ENCODE data around the gene LARP1. TPM values are rescaled to one million over a fixed set of nuclear protein-coding genes. Genes with fewer than 3 reads are reported as not detected.
A peak's percentile ranks its signal among the peaks of the same experiment; 100 is the strongest.

Gene LARP1
- total RNA-seq, 1 donor from 2014 or later = 144 TPM

DNA sequence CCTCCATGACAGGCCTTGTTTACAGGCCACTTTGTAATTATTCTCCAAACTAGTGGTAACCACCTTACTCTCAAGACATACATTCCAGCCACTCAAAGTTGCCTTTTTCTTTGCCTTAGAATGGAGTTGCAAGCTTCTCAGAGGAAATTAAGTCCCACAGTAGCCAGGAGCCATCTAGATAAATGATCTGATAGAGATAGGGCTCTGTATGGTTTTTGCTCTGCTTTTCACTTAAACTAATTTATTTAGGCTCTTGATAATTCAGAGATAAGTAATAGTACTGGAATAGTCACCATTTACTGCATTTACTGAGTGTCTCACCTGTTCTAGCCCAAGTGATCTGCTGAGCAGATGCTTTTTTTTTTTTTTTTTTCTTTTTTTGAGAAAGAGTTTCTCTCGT is 7.5 kb downstream of the LARP1 start:
- ATAC-seq = no peak

DNA sequence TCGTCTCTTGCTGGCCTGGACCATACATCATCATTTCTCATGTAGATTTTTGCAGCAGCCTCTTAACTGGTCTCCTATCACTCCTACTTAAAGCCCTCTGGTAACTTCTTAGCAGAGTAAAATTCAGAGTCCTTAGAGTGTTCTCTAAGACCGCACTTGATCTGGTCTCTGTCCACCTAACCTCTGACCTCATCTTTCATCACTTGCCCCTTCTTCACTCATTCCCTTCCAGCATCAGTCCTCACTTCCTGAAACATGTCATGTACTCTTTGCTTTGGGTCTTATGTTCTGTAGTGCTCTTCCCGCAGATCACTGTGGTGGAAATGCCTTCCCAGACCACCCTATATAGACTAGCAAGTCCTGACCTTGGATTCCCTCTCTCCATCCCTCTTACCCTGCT is 9.8 kb downstream of the LARP1 start:
- ATAC-seq = no peak

DNA sequence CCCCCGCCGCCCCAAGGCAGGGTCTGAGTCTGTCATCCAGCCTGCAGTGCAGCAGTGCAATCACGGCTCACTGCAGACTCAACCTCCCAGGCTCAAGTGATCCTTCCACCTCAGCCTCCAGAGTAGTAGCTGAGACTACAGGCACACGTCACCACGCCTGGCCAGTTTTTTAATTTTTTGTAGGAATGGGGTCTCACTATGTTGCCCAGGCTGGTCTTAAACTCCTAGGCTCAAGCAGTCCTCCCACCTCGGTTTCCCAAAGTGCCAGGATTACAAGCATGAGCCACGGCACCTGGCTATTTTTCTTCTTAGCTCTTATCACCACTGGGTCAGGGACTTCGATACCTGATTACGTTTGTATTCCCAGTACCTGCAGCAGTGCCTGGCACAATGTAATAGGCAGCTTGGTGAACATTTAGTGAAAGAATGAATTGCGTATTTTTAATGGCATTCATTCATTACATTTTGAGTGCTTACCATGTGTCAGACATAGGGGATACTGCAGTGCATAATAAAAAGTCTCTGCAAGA is 10.3 kb downstream of the LARP1 start:
- no peak for ATAC-seq

DNA sequence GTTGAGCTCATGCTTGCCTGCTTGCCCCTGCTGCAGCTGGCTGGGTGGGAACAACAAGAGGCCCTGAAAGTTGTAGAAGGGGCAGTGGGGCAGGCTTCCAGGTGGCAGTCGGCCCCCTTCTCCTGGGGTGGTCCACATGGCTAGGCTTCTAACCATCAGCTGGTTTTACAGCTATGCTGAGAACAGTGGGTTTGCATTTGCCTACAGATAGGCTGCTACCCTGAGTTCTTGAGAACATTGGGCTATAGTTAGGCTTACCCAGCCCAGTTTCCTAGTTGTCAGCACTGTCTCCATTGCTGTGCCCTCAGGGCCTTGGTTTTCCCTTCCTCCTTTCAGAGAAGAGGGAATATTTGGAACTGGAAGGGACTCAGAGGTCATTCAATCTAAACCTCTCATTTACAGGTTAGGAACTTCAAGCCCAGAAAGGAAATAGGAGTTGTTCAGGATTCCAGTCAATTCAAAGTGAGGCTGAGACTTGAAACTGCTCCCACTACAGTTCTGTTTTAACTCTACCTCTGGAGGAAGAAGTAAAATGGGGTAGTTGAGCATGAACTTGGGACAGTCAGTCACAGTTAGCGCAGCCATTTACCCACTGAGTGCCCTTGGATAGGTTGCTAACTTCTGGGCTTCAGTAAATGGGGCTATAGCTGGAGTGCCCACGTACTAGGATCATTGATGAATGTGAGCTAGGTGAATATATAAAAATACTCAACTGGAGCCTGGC is 11.5 kb downstream of the LARP1 start:
- no peak for ATAC-seq

DNA sequence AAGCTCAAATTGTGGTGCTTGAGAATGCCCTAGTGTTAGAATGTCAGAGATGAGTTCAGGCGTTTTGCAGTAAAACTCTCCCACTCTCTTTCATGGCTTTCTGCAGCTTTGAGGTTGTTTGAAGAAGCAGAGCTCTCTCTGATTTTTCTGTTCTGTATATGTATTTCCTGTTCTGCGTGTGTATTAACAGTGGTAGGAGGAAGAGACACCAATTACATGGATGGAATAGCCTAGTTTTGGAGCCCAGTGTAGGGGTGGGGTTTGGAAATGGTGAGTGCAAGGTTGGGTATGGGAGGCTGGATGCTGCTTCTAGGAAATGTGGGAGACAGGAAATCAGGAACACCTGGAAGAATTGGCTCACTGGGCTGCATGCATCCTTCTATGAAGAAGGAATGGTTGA is 12.4 kb downstream of the LARP1 start:
- ATAC-seq = no peak

DNA sequence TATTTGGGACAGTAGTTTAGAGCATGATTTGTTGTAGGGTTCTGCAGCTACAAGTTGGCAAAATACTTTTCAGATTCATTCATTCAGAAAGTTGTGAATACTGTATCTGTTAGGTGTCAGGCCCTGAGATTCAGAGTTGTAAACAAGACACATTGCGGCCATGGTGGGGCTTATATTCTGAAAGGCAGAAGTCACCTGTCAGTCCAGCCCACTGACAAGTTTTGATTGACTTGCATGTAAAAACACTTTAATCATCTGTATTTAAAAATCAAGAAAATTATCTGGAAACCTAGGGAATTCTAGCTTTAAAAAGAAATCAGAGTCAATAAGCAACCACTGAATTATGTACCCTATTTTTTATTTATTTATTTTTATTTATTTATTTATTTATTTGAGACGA is 13.0 kb downstream of the LARP1 start:
- no peak for ATAC-seq

DNA sequence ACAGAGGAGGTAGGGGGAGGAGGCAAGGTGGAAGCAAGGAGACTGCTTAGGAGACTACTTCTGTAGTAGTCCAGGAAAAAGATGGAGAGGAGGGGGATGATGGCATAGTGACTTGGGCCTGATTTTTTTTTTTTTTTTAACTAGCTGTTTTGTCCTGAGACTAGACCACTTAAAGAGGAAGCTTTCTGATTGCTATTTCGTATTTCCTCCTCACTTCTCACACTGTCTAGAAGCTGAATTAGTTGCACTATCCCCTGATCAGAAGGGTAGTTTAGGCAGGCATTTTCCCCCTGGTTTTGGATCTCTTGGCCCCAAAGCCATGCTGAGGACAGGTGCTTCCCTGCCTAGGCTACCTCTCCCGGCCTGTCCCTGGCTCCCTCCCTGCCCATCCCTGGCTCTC is 14.9 kb downstream of the LARP1 start:
- ATAC-seq = no peak

DNA sequence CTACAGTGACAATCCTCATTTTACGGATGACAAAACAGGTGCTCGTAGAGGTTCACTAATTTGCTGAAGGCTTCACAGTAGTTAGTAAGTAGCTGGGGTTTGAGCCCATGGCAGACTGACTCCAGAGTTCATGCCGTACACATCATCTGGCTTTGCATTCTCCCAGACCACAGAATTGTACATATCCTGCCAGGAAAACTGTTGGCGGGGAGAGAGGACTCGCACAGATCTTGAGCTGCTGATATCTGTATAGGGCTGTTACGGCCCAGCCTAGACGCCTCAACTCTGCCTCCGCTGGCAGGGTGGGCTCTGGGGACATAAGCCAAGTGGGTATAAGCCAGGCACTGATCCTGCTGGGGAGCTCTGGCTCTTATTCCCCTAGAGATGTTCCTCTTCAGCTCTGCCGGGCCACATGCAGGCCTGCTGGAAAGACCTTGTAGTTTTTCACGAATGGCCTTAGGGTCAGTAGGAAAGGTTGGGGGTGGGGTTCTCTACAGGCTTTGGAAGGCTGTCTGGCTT is 16.3 kb downstream of the LARP1 start:
- no peak for ATAC-seq

DNA sequence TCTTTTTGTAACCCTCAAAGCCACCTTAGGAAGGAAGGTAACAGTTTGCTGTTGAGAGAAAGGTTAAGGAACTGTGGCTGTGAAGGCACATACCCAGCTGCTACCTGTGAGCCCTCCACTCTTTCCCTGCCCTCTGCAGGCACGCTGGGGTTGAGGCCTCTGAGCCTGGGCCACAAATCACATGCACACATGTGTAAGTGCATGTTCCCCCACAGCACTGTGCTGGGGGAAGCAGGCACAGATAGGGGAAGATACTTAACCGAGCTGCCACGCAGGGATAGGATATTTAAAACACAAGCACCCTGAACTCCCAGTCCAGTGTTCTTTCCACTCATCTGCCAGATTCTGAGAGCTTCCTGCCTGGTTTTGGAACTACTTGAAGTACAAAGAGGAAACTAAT is 18.1 kb downstream of the LARP1 start:
- no peak for ATAC-seq

DNA sequence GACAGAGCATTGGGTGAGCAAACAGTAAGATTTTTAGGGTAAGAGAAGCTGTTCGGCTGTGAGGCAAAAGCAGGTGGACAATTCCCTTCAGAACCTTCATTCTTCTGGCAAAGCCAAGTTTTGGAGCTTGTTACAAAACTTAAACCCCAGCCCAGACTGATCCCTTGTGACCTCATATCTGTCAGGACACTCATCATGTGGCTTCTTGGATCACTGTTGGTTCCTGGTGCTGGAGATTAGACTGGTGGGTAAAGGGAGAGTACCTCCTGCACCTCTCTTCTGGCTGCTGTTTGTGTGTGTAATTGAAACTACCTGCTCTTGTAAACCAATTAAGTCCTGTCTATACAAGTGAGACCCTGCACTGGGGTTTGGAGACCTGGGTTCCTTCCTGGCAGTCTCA is 21.0 kb downstream of the LARP1 start:
- ATAC-seq = no peak

DNA sequence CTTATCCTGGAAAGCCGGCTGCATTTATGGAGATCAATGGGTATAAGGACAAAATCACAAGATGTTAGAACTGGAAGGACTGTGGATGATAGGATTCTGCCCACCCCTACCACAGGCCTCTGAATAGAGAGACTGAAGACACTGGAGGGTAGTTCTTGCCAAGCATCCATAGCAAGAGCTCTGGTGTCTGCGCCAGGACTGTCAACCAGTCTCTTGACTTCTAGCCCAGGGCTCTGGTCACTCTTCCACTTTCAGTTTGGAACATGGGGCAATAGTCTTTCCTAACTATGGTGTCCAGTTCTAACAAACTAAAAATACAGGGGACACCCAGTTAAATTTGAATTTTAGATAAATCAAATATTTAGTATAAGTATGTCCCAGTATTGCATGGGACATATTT is 23.4 kb downstream of the LARP1 start:
- ATAC-seq = no peak

DNA sequence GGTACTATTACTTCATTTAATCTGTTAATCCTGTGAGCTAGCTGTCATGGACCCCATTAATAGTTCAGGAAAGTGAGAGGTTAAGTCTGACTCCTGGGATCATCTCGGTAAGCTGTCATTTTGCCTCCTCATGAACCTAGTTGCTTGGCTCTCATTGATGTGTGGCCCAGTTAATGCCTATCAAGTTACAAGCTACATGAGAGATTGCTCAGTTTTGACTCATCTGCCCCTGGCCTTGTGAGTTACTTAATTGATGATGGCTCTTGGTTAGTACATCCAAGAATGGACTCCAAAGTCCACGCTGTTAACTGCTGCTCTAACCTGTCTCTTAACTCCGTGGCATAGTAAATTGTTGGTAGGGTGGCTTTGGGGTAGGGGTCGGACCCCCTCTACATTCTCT is 23.9 kb downstream of the LARP1 start:
- ATAC-seq = peak; percentile 64

DNA sequence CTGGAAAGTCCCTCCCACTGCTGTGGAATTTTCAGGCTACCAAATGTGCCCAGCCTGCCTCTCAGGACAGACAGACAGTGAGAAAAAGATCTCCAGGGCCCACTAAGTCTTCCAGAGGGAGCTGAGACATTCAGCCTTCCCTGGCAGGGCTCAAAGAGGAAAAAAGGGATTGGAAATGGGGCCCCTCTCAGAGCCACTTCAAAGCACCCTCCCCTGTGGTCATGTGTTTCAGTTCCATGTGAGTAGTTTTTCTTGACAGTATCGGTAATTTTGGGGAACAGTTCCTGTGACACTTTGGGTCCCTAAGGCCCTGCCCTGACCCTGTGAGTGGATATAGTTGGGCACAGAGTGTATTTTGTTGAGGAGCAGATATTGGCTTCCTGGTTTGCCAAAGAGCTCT is 25.0 kb downstream of the LARP1 start:
- ATAC-seq = no peak

DNA sequence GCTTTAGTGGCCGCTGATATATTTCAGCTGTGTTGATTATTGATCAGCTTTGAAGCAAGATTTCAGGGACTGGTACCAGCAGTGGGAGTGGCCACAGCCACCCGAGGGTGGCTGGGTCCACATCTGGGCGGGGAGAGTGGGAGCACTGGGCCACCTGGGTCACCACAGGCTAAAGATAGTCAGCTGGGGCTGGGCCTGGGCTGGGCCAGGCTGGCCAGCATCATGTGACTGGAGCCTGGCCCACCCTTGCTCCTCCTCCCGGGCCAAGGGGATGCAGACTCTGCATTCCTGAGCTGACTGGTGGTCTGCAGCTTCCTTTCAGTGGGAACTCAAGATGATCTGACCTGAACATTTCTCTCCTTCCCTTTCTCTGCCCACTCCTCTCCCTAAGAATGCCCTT is 27.1 kb downstream of the LARP1 start:
- ATAC-seq = no peak

DNA sequence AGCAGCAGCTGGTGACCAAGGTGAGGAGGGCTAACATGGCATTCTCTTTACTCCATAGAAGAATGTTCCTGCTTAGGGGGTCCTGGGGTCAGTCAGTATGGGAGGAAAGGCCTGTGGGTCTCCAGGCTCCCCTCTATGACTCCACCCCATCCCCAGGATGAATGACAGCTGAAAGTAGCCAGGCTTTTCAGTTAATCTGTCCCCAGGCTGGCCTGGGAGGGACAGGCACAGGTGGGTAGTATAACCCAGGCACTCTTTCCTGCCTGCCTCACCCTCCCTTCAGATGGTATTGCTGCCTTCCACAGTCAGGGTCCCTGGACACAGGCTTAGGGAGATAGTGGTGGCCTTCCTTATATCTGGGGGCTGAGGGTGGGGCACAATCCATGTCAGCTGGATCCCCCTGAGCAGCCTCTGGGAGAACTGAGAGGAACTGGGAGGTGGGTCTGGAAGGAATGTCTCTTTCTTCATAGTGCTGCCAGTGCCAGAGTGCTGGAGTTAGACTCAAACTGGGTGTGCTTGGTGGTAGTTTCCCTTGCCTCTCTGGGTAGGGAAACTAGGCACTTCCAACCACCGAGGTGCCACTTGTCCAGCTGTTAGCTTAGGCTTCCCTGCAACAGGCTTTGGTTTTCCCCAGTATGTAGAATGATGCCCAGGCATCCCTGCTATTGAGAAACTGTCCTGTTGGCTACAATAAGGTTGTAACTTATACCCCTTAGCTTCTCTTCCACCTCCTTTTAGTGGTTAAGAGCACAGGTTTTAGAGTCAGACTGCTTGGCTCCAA is 27.8 kb downstream of the LARP1 start:
- ATAC-seq = no peak

DNA sequence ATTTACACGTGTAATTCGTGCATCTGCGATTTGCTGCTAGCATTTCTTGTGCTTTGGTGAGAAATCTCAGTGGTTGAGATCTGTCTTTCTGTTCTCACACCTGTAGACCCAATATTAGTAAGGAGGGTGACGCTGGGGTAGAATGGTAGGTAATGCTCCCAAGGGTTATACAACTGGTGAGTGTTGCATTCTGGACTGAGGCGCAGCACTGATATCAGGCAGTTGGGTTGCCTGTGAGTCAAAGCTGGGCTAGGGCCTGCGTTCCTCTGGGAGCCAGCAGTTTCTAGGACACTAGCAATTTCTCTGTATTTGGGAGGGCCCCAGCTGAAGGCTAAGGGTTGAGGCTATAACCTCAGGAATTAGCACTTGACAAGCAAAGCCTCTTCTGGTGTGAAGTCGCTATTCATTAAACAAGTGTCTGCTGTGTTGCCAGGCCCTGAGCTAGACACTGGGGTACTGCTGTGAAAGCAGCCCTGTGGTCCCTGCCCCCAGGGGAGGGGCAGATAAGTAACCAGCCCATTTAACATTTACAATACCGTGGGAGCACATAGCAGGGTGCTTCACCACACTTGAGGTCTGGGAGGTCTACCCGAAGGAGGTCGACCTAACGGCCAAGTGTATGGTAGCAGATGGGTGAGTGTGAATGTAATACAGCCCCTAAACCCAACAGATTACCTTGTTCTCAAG is 28.7 kb downstream of the LARP1 start:
- ATAC-seq = no peak

DNA sequence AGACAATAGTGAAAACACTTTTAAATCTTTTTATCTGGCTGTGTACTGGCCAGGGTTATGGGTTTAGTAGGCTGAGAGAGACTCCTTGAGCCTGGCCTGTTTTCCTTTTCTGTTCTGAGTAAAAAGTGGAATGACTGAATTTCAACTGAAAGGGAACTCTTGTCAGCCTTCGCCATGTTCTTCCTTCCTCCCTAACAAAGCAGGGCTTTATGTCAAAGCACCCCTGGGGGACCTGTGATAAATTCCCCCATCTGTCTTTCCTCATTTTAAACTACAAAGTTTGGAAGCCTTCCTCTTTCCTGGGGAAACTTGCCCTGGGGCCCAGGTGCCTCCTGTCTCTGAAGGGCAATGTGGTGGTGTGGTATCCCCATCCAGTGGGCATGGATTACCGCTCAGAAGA is 29.7 kb downstream of the LARP1 start:
- ATAC-seq = no peak

DNA sequence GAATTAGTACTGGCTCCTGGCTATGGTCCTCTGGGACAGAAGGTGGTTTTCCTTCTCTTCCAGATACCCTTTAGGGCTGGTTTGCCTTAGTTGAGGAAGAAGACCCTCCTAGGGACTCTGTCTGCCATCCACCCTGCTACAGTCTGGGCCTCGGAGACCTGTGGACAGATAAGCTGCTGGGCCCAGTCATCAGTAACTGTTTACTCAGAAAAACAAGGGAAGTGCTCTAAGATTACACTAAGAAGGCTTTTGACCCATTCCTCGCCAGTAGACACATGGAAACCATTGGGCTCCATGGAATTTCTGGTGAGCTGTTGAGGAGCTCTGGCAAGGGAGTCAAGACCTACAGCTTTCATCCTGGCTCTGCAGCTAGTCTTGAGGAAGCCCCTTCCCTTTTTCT is 31.2 kb downstream of the LARP1 start:
- no peak for ATAC-seq

DNA sequence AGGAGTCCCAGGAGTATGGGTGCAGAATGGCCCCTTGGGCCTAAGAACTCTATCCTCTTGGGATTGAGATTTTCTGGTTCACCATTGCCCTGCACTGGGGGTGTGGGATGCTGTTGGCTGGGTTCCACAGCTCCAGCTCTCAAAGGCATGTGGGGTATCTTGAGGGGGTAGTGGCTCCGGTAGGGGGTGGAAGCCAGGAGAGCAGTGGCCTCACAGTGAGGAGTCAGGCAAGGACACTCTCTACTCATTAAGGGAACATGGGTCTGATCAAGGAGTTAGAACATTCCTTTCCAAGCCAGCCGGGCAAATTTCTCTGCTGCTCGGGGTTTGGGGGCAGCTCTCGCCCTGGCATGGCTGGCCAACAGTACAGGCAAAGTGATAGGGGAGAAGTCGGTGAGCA is 33.0 kb downstream of the LARP1 start:
- no peak for ATAC-seq

DNA sequence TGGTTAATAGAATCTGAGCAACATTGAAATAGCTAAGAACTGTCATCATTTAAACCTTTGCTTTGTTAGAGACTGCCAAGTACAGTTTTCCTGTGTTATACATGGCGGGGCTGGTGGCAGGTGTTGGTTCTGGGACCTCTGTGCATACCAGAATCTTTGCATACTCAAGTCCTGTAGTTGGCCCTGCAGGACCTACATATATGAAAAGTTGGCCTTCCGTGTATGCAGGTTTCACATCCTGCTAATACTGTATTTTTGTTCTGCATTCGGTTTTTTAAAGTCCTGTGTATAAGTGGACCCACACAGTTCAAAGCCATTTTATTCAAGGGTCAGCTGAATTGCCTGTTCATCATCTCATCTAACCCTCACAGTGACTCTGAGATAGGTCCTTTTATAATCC is 36.4 kb downstream of the LARP1 start:
- ATAC-seq = no peak

DNA sequence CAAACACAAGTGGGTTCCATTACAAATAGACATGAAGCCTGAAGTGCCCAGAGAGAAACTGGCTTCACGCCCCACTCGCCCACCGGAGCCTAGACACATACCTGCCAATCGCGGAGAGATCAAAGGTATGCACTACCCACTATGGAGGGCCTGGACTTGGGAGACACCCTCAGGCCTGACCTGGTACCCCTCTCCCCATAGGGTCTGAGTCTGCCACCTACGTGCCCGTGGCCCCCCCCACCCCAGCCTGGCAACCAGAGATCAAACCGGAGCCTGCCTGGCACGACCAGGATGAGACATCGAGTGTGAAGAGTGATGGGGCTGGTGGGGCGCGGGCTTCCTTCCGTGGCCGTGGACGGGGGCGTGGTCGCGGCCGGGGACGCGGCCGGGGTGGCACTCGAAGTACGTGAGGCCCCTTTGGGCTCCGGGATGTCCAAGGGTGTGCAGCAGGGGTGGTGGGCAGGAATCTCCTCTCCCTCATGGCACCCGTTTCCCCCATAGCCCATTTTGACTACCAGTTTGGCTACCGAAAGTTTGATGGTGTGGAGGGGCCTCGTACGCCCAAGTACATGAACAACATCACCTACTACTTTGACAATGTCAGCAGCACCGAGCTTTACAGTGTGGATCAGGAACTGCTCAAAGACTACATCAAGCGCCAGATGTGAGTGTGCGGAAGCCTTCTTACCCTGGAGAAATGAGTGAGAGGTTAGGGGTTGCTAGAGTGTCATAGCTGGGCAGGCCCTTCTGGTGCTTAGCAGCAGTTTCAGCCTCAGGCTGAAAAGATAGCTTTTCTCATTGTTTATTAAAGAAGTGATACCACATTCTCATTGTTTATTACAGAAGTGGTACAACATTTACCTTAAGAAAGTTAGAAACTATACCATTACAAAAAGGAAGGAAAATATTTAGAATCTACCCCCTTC is 38.7 kb downstream of the LARP1 start:
- ATAC-seq = no peak

DNA sequence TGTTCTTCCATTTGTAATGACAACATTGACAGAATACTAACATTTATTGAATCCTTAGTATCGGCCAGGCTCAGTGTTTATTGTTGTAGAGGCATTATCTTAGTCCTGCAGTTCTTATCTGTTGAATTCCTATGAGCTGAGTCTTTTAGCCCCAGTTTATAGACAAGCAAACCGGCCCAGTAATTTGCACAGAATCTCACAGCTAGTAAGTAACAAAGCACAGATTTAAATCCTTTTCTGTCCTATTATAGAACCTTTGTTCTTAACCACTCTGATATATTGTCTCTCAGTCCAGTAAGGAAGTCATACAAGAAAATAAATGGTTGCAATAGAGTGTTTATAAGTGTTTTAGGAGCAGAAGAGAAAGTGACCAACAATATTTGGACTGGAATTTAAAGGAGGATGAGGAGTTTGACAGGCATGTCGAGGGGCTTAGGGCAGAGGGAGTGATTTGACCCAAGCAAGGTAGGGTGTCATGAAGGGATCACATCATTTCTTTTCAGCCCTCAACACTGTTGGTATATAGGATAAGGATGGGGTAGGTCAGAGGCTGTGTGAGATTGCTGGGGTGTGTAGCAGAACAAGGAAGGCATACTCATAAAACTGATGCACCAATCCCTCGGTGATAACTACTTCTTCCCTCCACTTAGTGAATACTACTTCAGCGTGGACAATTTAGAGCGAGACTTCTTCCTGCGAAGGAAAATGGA is 39.5 kb downstream of the LARP1 start:
- no peak for ATAC-seq
